Stimulated activated naive CD8-positive, alpha-beta T cell treated with anti-CD3 and anti-CD28 coated beads, Interleukin-15, Interleukin-2, amounts not matched to agents 100 U/mL and 50 U/mL, for 24 hours (primary cell): ENCODE measurements around the gene KRTAP3-1.

ENCODE experiments used
- ATAC-seq: fragments of 150-1000 bp; cut with Tn5 transposase; one replicate; pipeline ENCODE4 v1.10.0; 2021
- DNase-seq: peaks from one replicate; pipeline ENCODE4 v3.0.0; 2021

The KRTAP3-1 gene

GRCh38 chr17:40978575-40979151 lies 30.3 kb downstream of the KRTAP3-1 start:
- no peak for ATAC-seq
- DNase-seq: no peak

DNA sequence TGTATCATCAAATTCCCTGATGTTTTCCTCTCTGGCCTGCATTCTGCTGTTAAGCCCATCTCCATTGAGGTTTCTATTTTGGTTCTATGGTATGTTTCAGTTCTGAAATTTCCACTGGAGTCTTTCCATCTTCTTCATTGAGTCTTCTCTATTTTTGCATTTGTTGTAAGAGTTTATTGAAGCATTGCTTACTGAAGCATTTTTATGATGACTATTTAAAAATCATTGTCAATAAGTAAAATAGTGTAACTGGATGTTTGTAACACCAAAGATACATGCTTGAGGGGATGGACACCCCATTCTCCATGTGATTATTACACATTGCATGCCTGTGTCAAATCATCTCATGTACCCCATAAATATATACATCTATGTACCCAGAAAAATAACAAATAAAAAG lies 33.4 kb downstream of the KRTAP3-1 start:
- no peak for DNase-seq
- ATAC-seq: no peak

- DNase-seq: no peak
- no peak for ATAC-seq
Observed at GRCh38 chr17:40974366-40974765, 34.6 kb downstream of the KRTAP3-1 start.

DNA sequence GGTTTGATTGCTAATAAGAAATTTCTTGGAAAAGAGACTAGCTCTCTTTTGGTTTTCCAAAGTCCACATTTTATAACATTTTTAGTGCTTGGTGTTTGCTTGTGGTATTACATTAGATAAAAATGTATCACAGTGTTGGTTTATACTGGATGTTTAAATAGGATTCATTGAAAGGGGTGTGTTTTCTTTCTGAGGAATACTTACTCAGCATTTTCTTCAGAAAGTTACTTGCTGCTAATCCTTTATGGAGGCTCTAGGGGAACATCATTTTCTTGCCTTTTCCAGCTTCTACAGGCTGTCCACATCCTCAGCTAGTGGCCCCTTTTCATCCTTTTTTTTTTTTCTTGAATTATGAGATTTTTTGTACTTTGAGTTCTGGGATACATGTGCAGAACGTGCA lies 41.3 kb downstream of the KRTAP3-1 start:
- DNase-seq (no peak), ATAC-seq (no peak)

- no peak for ATAC-seq
- no peak for DNase-seq
Observed at GRCh38 chr17:40966848-40967247, 42.1 kb downstream of the KRTAP3-1 start, which contains the start of gene KRT39. Gene KRT39, minus strand, starts transcription at chr17:40966948. Its CDS starts 92 bp downstream, at chr17:40966856.

- no peak for ATAC-seq
- DNase-seq: no peak
Observed at GRCh38 chr17:40963838-40964237, 45.1 kb downstream of the KRTAP3-1 start.

DNA sequence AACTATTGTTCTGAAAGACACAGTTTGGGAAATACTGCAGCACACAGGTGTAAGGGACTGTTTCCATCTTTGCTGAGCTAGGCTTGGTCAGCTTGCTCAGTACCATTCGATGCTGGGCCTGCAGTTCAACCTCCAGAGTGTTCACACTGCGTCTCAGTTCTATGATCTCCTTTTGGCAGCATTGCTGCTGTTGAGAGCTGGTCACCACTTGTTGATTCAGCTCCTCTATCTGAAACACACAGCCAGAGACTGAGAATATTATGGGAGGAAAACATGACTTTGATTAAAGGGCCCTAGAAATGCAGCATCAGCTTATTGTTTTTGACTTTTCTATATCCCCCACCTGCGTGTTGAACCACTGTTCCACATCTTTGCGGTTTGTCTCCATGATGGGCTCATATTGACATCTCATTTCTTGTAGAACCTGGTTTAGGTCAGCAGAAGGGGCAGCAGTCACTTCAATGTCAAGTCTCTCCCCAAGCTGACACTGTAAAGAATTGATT lies 46.8 kb downstream of the KRTAP3-1 start:
- DNase-seq (no peak), ATAC-seq (no peak)

DNA sequence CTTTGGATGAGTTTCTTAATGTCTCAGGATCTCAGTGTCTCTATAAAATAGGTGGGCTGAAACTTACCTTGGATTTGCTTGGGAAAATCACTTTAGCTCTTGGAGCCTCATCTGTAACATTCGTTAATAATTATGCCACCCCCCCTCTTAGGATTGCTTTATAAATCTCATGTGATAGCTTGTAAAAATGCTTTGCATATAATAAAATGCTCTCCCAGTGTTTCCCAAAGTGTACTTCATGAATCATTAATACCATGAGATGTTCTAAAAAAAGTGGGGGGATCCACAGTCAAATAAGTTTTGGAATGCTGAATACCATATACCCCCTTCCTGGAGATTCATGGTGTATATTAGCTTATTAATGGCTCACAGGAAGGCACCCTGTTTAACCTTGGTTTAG lies 47.3 kb downstream of the KRTAP3-1 start:
- no peak for DNase-seq
- ATAC-seq: no peak

DNA sequence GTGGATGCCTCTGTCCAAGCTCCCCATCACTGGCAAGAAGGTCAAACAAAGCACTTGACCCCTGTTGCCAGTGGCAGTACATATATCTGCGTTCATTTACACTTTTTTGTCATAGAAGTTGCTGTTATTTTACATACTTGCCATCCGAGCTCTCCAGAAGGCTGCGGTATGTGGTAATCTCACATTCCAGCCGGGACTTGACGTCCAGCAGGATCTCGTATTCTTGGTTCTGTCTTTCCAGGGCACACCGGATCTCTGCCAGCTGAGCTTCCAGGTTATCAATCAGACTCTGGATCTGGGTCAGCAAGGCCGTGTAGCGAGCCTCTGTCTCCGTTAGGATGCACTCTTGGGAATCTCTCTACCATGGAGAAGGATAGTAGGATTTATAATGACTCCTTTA lies 48.8 kb downstream of the KRTAP3-1 start:
- ATAC-seq: no peak
- no peak for DNase-seq
